Dermis microvascular lymphatic vessel endothelial cell (primary cell): ENCODE data around the gene LRRC36. TPM values are rescaled to one million over a fixed set of nuclear protein-coding genes. Genes with fewer than 3 reads are reported as not detected.
A peak's percentile ranks its signal among the peaks of the same experiment; 100 is the strongest.
"Not testable (repeated sequence)": the region's sequence is repeated elsewhere in the genome, so short reads cannot be mapped to it uniquely, and the experiment has no call there.

Experiments
- DNase-seq, 2 donors: peaks; one replicate each; pipeline versions ENCODE4 v3.0.0 to v3.0.0-alpha.2; 2010; ENCODE audit warnings: low read depth in 2 of 2
- total RNA-seq: library from RNA; depleted of rRNA; stranded (reverse); fragments of >200 nt; gene quantifications from 2 replicates; pipeline ENCODE4 v1.2.1, GENCODE V29; 2014

Gene LRRC36
- total RNA-seq, 1 donor from 2014 or later: 0.13 TPM

- DNase-seq: no peak
Measured at GRCh38 chr16:67341250-67341649, 14.6 kb downstream of the LRRC36 start.

- no peak for DNase-seq
Measured at GRCh38 chr16:67342616-67343015, 16.0 kb downstream of the LRRC36 start.

GRCh38 chr16:67345401-67345800 is 18.8 kb downstream of the LRRC36 start:
- no peak for DNase-seq

- peak in 1 of 2 donors; percentile 57 for DNase-seq
Measured at GRCh38 chr16:67346341-67346740, 19.7 kb downstream of the LRRC36 start.

GRCh38 chr16:67349172-67349571 is 22.6 kb downstream of the LRRC36 start:
- peak; percentile 40 to 57 for DNase-seq

- DNase-seq: no peak
Measured at GRCh38 chr16:67350324-67350723, 23.7 kb downstream of the LRRC36 start.

GRCh38 chr16:67352463-67352862 is 25.8 kb downstream of the LRRC36 start:
- DNase-seq: not testable (repeated sequence)

- DNase-seq: no peak
Measured at GRCh38 chr16:67356396-67356795, 29.8 kb downstream of the LRRC36 start.

- no peak for DNase-seq
Measured at GRCh38 chr16:67357561-67357960, 30.9 kb downstream of the LRRC36 start.

- not testable (repeated sequence) for DNase-seq
Measured at GRCh38 chr16:67359540-67360269, 33.1 kb downstream of the LRRC36 start.

GRCh38 chr16:67361038-67361437 is 34.4 kb downstream of the LRRC36 start:
- no peak for DNase-seq

- peak in 1 of 2 donors; percentile 11 for DNase-seq
Measured at GRCh38 chr16:67364600-67365235, 38.1 kb downstream of the LRRC36 start.

- no peak for DNase-seq
Measured at GRCh38 chr16:67370661-67371060, 44.0 kb downstream of the LRRC36 start.

GRCh38 chr16:67372664-67373063 is 46.0 kb downstream of the LRRC36 start:
- DNase-seq: peak; percentile 23 to 50

GRCh38 chr16:67376012-67376411 is 49.4 kb downstream of the LRRC36 start:
- DNase-seq: not testable (repeated sequence)

- no peak for DNase-seq
Measured at GRCh38 chr16:67378642-67379041, 52.0 kb downstream of the LRRC36 start.

- DNase-seq: no peak
Measured at GRCh38 chr16:67383284-67383683, 56.7 kb downstream of the LRRC36 start.

GRCh38 chr16:67384778-67385510 is 58.3 kb downstream of the LRRC36 start:
- peak; percentile 86 for DNase-seq

GRCh38 chr16:67386861-67387455 is 60.3 kb downstream of the LRRC36 start:
- no peak for DNase-seq

GRCh38 chr16:67387479-67388079 is 61.0 kb downstream of the LRRC36 start:
- DNase-seq: no peak

- no peak for DNase-seq
Measured at GRCh38 chr16:67388191-67388590, 61.6 kb downstream of the LRRC36 start.

- DNase-seq: no peak
Measured at GRCh38 chr16:67388591-67388990, 62.0 kb downstream of the LRRC36 start.
